Fibroblast of villous mesenchyme (primary cell): ENCODE results near the gene C1orf210. TPM values are rescaled to one million over a fixed set of nuclear protein-coding genes. Genes with fewer than 3 reads are reported as not detected.

Experiments used
- DNase-seq: peaks from one replicate; pipeline ENCODE4 v3.0.0-alpha.2; 2010; ENCODE audit warnings: low read depth
- H3K4me3 ChIP-seq: 2 replicates; pipeline ENCODE4 v1.5.1; 2011; ENCODE audit warnings: low read depth, mild to moderate bottlenecking, low read length
- total RNA-seq: library from RNA; depleted of rRNA; stranded (reverse); fragments of >200 nt; gene quantifications from 2 replicates; pipeline ENCODE4 v1.2.3, GENCODE V29; 2012
- TF ChIP-seq, protein P1 (sequence below): IDR thresholded peaks from 2 replicates; pipeline ENCODE4 v1.5.1; 2012; ENCODE audit warnings: low read depth, mild to moderate bottlenecking, low read length; ENCODE audit not compliant: insufficient read depth

Gene C1orf210
- total RNA-seq, 1 donor = not detected

- TF ChIP-seq, protein P1, sequence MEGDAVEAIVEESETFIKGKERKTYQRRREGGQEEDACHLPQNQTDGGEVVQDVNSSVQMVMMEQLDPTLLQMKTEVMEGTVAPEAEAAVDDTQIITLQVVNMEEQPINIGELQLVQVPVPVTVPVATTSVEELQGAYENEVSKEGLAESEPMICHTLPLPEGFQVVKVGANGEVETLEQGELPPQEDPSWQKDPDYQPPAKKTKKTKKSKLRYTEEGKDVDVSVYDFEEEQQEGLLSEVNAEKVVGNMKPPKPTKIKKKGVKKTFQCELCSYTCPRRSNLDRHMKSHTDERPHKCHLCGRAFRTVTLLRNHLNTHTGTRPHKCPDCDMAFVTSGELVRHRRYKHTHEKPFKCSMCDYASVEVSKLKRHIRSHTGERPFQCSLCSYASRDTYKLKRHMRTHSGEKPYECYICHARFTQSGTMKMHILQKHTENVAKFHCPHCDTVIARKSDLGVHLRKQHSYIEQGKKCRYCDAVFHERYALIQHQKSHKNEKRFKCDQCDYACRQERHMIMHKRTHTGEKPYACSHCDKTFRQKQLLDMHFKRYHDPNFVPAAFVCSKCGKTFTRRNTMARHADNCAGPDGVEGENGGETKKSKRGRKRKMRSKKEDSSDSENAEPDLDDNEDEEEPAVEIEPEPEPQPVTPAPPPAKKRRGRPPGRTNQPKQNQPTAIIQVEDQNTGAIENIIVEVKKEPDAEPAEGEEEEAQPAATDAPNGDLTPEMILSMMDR = no peak
- DNase-seq = peak; percentile 27
- no peak overlapping the region for H3K4me3 ChIP-seq
Measured at GRCh38 chr1:43274125-43274803, 11.1 kb downstream of the C1orf210 start.

GRCh38 chr1:43273708-43274107 lies 11.7 kb downstream of the C1orf210 start:
- TF ChIP-seq, protein P1 = no peak
- DNase-seq = no peak
- no peak overlapping the region for H3K4me3 ChIP-seq

DNA sequence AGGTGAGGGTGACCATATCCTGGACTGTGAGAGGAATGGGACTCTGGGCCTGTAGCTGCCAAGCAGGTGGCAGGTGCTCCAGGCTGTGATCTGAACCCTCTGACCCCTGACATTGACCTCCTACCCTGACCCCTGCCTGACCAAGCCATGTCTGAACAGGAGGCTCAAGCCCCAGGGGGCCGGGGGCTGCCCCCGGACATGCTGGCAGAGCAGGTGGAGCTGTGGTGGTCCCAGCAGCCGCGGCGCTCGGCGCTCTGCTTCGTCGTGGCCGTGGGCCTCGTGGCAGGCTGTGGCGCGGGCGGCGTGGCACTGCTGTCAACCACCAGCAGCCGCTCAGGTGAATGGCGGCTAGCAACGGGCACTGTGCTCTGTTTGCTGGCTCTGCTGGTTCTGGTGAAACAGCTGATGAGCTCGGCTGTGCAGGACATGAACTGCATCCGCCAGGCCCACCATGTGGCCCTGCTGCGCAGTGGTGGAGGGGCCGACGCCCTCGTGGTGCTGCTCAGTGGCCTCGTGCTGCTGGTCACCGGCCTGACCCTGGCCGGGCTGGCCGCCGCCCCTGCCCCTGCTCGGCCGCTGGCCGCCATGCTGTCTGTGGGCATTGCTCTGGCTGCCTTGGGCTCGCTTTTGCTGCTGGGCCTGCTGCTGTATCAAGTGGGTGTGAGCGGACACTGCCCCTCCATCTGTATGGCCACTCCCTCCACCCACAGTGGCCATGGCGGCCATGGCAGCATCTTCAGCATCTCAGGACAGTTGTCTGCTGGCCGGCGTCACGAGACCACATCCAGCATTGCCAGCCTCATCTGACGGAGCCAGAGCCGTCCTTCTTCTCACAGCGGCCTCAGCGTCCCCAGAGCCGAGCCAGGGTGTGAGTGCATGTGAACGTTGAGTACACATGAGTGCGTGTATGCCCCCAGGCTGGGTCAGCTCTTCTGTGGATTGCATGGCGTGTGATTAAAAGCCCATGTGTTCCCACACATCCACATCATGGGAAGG lies 12.5 kb downstream of the C1orf210 start:
- no peak for DNase-seq
- TF ChIP-seq, protein P1 = no peak
- H3K4me3 ChIP-seq = no peak overlapping the region

DNA sequence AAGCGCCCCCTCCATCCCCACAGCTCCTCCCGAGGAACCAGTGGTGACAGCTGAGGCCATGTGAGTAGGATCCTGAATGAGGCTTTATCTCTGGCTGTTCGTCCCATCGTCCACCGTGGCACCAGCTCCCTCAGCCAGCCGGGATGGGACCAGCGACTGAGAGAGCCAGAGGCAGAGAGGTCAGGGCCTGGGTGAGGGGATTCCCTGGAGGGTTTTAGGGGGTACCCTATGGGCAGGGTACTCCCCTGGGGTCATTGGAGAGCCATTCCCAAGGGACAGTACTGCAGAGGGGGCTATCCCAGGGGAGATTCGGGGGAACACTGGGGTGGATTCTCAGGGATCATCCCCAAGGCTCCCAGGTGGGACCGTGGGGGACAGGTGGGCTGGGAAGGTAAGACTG lies 13.2 kb downstream of the C1orf210 start:
- no peak for DNase-seq
- TF ChIP-seq, protein P1 = no peak
- no peak overlapping the region for H3K4me3 ChIP-seq

DNA sequence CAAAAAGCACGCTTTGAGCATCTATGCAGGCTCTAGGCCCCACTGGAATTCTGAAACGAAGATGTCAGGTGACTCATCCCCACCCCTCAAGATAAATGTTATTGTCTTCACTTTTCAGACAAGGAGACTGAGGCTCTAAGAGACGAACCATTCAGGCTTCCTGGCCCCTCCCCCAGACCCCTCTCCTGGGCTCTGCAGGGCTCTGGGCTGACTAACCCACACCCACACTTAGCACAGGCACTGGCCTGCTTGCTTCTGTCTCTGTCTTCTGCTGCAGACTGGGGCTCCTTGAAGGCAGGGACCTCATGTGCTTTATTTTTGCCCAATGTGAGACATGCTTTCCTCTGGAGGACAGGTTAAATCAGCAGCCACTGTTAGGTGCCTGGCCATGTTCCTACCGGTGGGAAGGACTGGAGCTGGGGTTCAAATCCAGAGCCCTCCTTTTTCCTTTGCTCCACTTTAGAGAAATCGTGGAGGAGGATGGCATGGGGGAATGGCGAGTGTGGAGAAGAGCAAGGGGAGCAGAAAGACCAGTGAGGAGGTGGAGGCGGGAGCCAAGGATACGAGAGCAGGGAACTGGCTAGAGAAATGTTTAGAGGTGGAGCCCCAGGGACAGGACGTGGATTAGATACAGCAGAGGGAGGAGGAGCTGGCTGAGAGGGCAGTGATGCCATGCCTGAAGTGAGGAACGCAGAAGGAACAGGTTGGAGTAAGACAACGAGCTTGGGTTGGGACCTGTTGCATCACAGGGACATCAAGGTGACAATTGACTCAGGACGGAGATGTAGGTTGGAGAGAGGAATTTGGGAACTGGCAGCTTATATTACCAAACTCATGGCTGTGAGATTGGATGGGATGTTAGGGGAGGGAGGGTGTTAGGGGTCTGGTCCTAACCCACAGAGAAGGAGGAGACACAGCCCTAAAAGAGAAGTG lies 13.9 kb downstream of the C1orf210 start:
- TF ChIP-seq, protein P1 = no peak
- DNase-seq = no peak
- H3K4me3 ChIP-seq = no peak overlapping the region

DNA sequence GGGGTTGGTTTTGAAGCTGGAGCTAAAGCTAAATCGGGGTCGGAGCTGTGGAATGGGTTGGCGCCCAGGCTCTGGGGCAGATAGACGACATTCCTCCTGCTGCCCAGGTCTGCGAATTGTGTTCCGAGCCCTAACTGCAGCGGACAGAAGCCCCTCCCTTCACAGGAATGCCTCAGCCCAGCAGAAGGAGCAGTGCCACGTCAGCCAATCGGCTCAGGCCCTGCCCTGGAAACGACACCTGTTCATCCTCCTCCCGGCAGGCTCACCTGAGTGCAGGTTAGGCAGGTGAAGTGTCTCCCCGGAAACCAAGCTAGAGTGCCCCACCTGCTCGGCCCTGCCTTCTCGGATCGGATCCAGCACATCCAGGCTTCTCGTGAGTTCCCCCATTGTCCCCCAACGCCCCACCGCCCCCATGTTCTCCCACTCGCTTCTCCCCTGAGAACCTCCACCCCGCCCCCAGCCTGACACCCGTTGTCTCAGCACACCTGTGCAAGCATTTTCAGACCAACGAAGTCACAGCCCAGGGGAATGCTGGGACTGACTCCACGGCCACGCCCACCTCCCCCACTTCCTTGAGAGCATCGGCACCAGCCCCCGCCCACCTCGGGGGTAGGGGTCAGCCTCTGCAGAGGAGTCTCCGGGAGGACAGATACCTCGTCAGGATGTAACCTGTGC lies 14.8 kb downstream of the C1orf210 start:
- DNase-seq = no peak
- H3K4me3 ChIP-seq = no peak overlapping the region
- TF ChIP-seq, protein P1 = no peak
